Astrocyte of the cerebellum (primary cell): ENCODE data around the gene SLC35F3.
"Not testable (repeated sequence)": the region's sequence is repeated elsewhere in the genome, so short reads cannot be mapped to it uniquely, and the experiment has no call there.

Experiments used
- DNase-seq: peaks from one replicate; pipeline ENCODE4 v3.0.0-alpha.2; 2011; ENCODE audit warnings: low read depth
- H3K4me3 ChIP-seq: 2 replicates; pipeline ENCODE4 v1.5.1; 2011; ENCODE audit warnings: mild to moderate bottlenecking, low read depth, low read length, moderate library complexity
- in situ Hi-C: cut with HindIII; loops from 2 replicates; pipeline ENCODE4 v1.10.0; 2017; ENCODE audit warnings: low sequenced_read_pairs
- TF ChIP-seq, protein P1 (sequence below): IDR thresholded peaks from 2 replicates; pipeline ENCODE4 v1.5.1; 2012; ENCODE audit warnings: low read length, low read depth, moderate library complexity, mild to moderate bottlenecking; ENCODE audit errors: missing control alignments

SLC35F3 gene

DNA sequence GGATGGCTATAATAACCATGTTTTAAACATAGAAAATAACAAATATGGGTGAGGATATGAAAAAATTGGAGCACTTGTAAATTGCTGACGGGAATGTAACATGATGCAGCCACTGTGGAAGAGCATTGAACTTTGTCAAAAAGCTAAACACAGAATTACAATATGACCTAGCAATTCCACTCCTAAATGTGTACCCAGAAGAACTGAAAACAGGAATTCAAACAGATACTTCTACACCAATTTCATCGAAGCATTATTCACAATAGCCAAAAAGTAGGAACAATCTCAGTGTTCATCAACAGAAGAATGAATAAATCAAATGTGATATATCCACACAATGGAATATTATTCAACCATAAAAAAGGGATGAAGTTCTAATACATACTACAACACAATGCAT lies 436.1 kb downstream of the SLC35F3 start:
- TF ChIP-seq, protein P1, sequence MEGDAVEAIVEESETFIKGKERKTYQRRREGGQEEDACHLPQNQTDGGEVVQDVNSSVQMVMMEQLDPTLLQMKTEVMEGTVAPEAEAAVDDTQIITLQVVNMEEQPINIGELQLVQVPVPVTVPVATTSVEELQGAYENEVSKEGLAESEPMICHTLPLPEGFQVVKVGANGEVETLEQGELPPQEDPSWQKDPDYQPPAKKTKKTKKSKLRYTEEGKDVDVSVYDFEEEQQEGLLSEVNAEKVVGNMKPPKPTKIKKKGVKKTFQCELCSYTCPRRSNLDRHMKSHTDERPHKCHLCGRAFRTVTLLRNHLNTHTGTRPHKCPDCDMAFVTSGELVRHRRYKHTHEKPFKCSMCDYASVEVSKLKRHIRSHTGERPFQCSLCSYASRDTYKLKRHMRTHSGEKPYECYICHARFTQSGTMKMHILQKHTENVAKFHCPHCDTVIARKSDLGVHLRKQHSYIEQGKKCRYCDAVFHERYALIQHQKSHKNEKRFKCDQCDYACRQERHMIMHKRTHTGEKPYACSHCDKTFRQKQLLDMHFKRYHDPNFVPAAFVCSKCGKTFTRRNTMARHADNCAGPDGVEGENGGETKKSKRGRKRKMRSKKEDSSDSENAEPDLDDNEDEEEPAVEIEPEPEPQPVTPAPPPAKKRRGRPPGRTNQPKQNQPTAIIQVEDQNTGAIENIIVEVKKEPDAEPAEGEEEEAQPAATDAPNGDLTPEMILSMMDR = no peak
- no peak overlapping the region for H3K4me3 ChIP-seq
- no peak for DNase-seq
- in situ Hi-C loops = no loop called here

DNA sequence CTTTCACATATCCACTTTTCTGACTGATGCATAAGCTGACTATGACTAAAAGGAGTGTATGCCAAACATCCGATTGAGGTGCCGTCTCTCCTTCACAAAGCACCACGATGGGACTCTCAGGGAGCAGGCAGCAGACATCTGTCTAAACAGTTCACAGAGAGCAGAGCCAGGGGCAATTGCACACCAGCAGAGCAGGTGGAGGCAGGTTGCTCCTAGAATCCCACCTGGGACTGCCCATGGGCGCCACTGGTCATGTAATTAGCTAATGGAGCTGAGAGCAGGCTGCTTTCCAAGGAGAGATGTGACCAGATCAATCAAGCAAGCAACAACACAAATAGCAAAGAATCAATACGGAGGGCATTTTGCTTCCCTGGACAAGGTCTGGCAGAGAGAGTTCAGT lies 438.3 kb downstream of the SLC35F3 start:
- no peak overlapping the region for H3K4me3 ChIP-seq
- in situ Hi-C loops = no loop called here
- DNase-seq = no peak
- TF ChIP-seq, protein P1 = no peak

DNA sequence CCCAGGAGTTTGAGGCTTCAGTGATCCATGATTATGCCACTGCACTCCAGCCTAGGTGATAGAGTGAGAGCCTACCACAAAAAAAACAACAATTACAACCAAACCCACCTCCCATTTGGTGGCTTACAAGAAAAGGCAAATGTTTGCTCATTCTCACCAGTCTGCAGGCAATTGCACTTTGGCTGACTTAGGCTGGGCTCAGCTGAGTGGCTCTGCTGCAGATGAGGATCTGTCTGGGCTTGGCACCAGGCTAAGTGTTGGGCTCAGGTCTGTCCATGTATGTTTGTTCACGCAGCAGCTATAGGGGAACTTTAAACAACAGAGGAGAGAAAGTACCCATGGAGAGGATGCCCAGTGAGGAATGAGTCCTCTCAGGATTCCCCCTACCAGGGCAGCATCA lies 440.8 kb downstream of the SLC35F3 start:
- no peak for DNase-seq
- no peak overlapping the region for H3K4me3 ChIP-seq
- TF ChIP-seq, protein P1 = no peak
- in situ Hi-C loops = no loop called here

DNA sequence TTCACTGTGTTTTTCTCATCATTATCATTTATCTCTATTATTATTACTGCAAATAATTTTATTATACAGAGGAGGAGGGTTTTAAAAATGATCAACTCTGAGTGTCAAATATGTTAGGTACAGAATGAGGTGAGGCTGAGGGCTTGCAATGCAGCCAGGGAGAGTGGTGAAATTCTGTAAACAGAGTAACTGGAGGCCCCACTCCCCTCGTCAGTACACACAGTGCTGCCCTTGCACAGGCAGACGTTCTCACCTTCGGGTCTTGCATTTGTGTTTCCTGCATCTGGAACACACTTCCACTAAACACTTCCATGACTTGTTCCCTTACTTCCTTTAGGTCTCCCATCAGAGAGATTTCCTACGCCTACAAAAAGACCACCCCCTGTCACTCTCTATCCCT lies 444.5 kb downstream of the SLC35F3 start:
- TF ChIP-seq, protein P1 = no peak
- in situ Hi-C loops = no loop called here
- DNase-seq = no peak
- H3K4me3 ChIP-seq = no peak overlapping the region

DNA sequence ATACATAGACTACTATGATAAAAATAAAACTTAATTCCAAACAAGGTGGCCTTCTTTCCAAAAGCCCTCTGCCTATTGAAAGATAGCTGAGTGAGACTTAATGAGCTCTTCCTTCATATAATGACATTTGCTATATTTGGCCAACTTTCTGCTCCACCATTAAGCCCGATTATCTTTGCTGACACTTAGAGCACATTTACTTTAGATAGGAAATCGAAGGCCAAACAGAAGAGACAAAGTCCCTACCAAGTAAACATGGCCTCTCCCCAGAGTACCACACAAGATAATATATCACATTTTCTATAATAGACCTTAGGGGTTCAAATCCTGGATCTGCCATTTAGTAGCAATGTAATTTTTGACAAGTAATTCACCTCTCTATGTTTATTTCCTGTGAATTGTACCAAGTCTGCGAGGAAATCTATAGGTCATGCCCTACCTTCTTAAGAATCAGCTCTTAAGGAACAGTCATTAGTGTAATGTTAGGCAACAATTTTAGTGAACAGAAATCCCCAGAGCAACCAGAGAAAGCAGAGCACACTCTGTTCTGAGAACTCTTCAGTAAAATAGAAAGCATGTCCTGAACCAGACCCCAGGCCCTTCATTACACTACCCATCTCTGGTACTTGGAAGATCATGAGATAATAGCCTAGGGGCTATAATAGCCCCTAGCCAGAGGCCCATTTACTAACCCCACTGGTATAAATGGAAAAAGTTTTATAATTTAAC lies 451.5 kb downstream of the SLC35F3 start:
- DNase-seq = no peak
- no peak overlapping the region for H3K4me3 ChIP-seq
- in situ Hi-C loops = no loop called here
- TF ChIP-seq, protein P1 = no peak

DNA sequence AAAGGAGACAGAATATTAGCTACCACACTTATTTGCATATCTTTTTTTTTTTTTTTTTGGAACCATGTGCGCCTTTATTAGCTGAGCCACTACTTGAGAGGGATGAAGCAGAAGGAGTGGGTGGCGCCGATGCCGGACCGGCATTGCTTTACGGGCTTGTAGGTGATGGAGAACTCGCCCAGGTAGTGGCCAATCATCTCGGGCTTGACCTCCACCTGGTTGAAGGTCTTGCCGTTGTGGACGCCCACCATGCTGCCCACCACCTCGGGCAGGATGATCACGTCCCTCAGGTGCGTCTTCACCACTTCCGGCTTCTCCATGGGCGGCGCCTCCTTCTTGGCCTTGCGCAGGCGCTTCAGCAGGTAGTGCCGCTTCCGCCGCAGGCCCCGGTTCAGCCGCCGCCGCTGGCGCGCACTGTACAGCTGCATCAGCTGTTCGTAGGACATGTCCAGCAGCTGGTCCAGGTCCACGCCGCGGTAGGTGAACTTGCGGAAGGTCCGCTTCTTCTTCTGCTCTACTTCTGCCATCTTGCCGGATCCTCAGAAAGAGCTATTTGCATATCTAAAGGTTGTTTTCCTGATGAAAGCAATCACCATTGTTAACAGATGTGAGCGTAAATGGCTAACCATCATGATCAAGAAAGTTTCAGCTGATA lies 452.3 kb downstream of the SLC35F3 start:
- DNase-seq, in situ Hi-C loops: not testable (repeated sequence)
- peak overlapping the region; percentile 17 for H3K4me3 ChIP-seq

DNA sequence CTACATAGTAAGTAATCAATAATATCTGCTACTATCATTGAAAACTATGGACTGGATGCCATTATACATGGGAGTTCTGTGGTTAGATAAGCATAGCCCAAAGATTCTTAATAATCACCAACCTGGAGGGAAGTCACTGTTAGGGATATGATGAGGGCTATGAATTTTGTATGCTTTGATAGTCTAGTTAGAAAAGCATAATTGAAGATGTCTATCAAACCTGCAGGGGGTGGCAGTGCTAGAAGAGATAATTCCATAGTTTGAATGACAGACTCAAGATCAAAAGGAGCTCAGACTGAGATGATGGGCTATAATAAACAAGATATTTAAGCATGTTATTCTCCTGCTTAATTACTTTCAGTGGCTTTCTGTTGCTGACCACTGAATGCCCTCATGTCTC lies 453.4 kb downstream of the SLC35F3 start:
- H3K4me3 ChIP-seq = no peak overlapping the region

More for the DNA sequence above, 453.4 kb downstream of the SLC35F3 start:
- in situ Hi-C loops = no loop called here
- TF ChIP-seq, protein P1 = no peak
- no peak for DNase-seq
